Loucy (cell line): Measurements from ENCODE around the gene CENPX.

Experiments
- EZH2phosphoT487 ChIP-seq: fragments of 200-600 bp; IDR thresholded peaks from 2 replicates; pipeline ENCODE4 v1.6.1; 2018; ENCODE audit warnings: antibody characterized with exemption, mild to moderate bottlenecking, moderate library complexity, borderline replicate concordance
- TF ChIP-seq, protein P1 (sequence below): fragments of 200-600 bp; sonication (generic); conservative IDR thresholded peaks from 2 replicates; pipeline ENCODE4 v1.5.1; 2014; ENCODE audit warnings: mild to moderate bottlenecking, antibody characterized with exemption, low read length

DNA sequence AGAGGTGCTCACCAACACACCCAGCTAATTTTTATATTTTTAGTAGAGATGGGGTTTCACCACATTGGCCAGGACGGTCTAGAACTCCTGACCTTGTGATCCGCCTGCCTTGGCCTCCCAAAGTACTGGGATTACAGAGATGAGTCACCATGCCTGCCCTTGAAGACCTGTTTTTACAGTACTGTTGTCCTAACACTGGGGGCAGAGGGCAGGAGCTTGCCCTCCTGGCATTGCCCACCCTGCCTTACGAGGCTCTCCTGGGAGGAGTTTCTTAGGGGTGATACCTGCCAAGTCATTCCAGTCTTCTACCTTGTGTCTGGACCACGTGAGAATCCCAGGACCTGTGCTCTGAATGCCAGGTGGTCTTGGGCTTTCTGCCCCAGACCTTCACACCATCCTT lies 42.6 kb downstream of the CENPX start:
- TF ChIP-seq, protein P1, sequence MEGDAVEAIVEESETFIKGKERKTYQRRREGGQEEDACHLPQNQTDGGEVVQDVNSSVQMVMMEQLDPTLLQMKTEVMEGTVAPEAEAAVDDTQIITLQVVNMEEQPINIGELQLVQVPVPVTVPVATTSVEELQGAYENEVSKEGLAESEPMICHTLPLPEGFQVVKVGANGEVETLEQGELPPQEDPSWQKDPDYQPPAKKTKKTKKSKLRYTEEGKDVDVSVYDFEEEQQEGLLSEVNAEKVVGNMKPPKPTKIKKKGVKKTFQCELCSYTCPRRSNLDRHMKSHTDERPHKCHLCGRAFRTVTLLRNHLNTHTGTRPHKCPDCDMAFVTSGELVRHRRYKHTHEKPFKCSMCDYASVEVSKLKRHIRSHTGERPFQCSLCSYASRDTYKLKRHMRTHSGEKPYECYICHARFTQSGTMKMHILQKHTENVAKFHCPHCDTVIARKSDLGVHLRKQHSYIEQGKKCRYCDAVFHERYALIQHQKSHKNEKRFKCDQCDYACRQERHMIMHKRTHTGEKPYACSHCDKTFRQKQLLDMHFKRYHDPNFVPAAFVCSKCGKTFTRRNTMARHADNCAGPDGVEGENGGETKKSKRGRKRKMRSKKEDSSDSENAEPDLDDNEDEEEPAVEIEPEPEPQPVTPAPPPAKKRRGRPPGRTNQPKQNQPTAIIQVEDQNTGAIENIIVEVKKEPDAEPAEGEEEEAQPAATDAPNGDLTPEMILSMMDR: no peak
- TF ChIP-seq EZH2phosphoT487: no peak
